Stimulated activated CD8-positive, alpha-beta memory T cell treated with anti-CD3 and anti-CD28 coated beads, Interleukin-4, amount 100 ng/mL, for 24 hours (primary cell): ENCODE data around the gene TSPAN13.

Experiments used
- DNase-seq: peaks from one replicate; pipeline ENCODE4 v3.0.0-alpha.2; 2020; ENCODE audit warnings: low read depth

The TSPAN13 gene

DNA sequence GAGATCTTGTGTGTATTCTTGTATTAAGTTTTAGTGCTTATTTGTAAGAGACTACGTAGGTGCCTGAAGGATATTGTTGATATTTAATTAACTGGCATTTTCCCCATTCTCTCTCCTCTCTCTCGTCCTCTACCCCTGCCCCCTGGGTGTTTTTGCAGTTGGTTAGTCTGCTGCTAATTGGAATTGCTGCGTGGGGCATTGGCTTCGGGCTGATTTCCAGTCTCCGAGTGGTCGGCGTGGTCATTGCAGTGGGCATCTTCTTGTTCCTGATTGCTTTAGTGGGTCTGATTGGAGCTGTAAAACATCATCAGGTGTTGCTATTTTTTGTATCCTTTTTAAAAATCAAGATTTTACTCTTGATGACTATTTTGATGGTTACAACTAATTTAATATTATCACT, 22.5 kb downstream of the TSPAN13 start:
- DNase-seq: no peak

DNA sequence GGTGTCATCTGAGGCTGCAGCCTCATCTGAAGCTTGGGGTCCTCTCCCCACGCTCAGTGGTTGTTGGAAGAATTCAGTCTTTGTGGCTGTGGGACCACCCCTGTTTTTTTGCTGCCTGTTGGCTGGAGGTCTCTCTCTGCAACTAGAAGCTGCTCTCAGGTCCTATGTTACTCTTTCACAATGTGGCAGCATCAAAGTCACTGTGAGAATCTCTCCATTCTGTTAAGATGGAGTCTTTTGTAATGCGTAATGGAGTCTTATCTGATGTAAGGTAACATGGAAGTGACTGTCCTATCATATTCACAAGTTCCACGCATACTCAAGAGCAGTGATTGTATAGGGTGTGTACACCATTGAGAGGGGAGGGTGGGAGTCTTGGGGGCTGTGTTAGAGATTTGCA, 24.9 kb downstream of the TSPAN13 start:
- DNase-seq: no peak

DNA sequence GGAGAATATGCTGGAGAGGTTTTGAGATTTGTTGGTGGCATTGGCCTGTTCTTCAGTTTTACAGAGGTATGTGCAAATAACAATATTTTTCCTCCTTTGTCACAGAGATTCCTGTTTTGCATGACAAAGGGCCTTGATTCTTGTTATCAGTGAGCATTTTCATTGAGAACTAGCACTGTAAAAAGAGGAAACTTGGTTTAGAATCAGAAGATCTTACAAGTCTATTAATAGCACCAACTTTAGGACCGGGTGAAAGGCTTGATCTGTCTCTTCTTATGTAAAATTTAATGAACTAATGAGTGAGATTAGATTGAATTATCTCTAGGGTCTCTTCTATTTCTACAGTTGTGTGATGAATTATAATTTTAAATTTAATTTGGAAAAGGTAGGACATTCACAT, 25.5 kb downstream of the TSPAN13 start:
- DNase-seq: no peak

DNA sequence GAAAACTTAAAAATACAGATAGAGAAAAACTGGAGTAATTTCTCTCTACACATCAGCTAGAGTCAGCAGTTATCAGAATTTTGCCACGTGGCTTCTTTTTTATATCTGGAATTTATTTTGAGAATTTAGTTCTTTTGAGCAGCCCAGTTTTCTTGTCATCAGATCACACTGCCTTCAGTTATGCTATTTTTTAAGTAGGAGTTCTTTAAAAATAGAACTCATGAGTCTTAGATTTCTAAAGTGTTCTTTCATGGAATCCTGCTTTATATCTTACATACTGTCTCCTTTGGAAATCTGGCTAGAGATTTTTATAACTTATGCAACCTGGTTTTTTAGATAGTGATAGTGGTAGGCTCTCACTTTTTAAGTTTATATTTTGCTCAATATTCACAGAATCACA, 27.0 kb downstream of the TSPAN13 start:
- no peak for DNase-seq

DNA sequence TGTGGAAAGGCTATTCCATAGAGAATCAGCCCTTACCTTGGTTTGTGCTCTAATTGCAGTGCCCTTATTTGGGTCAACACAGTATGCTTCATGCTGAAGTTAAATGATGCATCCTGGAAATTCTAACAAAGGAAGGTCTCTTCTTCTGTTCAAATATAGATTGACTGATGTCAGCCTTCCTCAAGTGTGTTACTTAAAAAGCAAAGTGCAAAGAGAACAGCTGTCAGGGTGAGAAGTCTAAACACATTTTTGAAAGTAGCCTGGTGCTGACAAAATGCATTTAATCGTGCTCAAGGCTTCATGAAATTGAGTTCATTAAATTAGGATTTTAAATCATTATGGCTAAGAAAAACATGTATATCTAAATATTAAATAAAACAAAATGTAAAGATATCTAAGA, 31.8 kb downstream of the TSPAN13 start:
- DNase-seq: no peak

DNA sequence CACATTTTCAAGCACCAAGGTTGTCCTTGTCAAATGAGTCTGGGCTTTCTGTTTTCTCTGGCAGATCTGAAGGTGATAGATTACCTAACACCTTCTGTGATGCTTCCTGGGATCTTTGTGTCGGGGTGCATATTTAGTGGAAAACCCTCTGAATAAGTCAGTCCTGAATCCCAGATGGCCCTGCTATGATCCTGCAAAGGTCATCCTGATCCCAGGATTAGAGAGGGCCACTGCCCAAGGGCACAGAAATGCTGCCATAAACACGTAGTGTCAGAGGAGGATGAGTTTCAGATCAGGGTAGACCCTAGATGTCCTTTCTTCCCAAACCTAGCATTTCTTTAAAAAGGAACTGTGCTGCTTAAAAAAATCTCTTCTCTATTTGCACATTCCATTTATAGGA, 32.3 kb downstream of the TSPAN13 start:
- no peak for DNase-seq

DNA sequence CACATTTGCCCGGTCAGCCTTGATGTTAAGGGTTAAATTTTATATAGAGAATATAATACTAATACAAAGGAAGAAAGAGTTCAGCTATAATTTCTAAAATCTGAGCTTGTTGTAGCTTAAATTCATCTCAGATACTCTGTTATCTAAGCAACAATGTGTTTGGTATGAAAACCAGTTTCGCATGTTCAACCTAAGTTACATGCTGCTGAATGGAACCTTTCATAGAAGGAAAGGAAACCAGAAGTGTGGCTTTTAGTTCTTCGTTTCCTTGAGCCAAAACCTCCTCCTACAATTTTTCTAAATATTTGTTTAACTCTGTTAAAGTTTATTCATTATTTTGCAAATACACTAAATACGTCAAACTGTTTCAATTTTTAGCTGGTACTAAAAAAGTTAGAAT, 32.7 kb downstream of the TSPAN13 start:
- DNase-seq: no peak

DNA sequence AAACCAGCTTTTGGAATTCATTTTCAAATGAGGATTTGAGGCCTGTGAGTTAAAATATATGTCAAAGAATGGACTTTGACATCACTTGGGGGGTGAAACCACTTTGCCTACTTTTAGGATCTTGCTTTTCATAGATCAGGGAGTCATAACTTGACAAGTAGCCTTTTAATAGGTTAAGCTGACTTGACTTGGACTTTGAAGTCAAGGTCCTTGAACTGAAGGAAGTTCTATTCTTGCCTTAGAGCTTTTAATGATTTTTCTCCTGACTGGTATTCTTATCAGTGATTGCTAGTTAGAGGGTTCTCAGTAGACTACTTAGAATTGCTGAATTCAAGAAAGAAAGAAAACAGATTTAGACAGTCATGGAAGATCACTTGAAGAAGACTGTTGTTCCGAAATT, 33.6 kb downstream of the TSPAN13 start:
- DNase-seq: no peak

DNA sequence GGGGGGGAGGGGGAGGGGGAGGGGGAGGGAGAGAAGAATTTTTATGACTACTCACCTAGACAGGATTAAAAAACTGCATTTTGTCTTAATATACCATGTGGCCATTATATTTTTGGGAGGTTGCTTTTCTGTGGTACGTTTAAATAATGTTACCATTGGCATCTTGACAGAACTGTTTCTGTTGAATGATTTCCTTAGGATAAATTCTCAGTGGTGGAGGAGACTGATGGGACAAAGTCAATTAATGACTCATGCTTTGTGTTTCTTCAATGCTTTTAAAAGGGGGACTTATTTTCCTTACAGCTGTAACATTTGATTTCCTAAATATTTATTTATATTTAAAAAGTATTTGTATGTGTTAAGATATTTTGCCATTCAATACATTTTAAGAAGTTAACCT, 37.5 kb downstream of the TSPAN13 start:
- no peak for DNase-seq

DNA sequence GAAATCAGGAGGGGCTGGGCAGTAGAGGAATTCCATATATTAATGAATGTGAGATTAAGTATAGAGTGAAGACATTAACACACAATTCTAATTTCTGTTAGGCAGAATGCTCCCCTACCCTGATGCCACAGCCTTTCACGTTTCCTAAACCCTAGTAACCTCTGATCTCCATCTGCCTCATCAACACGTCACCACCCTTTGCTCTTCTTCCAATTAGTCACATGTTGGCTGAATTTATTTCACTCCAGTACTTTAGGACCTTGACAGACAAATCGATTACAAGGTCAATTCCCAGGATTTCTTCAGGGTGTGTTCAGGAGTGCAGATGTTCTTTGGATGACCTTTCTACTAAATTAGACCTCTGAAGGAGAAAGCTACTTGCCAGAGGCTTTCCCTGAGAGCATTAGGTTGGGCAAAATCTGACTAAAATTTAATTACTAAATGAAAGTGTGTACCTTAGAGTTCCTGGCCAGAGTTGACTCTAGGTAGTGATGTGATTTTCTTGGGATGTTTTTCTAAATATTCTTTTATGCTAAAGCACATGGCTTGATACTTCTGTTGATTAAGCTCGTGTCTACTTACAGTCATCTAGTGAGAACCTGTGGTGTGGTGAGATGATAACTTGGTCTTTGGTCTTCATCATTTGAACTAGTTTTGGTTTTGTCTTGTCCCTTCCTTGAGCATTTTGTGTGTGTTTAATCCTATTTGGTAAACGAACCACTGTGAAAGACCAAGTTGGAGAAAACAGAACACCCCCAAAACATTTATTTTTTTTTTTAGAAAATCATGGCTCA, 38.5 kb downstream of the TSPAN13 start:
- no peak for DNase-seq

DNA sequence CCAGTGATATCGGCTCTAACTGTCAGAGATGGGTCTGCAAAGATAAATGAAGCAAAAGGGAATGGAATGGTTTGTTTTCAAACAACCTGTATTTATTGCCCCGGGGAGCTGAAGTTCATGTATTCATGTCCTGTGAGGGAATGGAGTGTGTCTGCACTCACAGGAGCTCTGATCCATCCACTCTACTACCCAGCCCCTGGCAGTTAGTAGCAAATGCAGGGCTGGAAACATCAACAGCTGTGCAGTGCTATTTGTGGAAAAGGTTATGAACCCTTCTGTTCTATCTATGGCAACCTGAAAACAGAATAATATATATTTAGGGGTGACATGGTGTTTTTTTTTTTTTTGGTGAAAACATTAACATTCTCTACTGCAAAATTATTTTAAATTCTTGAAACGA, 41.4 kb downstream of the TSPAN13 start:
- DNase-seq: no peak

DNA sequence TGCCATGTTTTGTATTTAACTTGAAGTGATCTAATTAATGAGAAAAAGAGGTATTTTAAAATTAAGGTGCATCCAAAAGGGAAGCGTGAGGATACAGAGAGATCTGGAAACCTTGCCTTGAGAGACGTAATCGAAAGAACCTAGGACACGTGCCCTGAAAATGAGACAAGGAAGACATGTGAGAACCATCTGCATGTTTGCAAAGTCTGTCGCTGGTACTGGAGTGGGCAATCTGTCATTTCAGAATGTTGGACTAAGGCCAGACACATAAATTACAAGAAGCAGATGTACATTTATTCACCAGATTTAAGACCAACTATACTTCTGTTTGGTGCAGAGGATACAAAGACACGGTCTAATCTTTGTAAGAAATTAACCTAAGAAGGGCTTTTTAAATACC, 42.1 kb downstream of the TSPAN13 start:
- no peak for DNase-seq

DNA sequence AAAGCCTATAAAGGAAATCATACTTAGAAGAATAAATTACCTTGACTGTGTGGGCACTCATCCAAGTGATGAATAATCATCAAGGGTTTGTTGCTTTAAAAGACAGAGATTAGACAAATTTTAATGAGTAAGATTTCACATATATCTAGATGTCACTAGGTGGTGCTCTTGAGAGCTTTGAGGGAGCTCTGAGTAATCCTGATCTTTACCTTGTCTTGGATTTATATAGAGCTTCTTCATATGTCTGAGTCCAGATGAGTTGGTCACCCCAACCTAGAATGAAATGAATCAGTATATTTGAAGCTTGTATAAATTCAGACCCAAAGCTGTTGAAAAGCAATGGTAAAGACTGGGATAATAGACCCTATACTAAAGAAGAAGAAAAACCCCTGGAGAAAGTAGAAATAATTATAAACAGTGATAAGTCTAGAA, 47.6 kb downstream of the TSPAN13 start:
- no peak for DNase-seq

DNA sequence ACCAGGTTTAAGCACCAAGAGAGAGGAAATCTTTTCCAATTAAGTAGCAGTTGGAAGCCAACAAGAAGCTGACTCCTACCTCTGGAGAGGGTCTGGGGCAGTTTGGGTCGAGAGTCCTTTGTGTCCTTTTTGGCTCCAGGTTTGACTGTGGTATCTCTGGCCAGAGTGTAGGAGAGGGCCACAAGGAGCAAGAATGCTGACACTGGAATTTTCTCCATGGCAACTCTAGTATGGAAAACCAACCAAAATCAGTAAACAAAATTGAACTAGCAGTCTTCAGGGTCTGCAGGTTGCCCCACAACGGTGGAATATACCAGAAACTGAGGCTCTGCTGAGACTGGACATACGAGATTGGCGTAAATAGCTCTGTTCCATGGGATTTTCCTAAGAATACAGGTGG, 48.0 kb downstream of the TSPAN13 start:
- DNase-seq: no peak

DNA sequence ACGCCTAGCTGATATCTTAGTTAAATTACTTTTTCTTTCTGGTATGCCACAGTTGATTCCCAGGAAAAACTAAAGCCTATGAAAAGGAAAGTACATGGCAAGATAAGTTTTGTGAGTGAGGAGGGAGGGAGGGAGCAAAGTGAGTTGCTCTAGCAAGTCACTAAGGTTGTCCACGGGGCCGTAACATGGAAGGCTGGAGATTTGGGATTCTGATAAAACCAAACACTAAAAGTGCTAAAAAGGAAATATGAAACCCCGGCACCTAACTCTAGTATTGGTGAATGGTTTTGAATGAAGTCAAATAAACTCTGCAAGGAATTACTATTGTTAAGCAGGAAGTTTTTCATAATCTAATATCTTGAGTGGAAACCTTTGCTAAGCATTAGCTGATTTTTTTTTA, 49.6 kb downstream of the TSPAN13 start:
- no peak for DNase-seq

DNA sequence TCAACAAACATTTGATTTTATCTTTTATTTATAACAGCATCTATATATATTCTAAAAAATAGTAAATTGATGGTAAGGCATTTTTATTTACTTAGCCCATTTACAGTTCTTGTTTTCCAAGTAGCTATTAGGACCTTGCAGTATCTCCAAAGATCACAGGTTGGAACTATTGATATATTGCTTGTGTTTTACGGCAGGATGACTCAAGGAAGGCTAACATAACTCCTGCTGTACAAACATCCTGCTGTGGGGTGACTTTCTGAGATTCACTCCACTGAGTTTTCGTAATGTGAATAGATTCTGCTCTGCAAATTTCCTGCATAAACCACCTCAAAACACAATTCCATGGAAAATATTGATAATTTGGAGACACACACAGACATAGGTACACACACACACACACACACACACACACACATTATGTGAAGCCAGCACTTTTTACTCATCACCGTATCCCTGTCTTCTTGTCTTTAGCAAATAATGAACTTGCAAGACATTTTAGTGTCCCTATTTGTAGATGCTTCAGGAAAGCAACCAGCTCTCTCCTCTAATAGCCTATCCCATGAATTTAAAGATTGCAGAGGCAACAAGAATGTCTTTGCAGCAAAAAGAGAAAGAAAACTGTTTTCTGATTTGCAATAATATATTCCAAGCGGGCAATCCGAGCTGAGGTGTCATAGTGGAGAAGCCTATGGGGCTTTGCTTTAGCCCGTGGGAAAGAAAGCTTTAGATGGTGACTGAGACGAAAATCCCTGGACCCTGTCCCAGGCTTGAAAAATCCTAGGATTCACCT, 50.5 kb downstream of the TSPAN13 start:
- DNase-seq: no peak

DNA sequence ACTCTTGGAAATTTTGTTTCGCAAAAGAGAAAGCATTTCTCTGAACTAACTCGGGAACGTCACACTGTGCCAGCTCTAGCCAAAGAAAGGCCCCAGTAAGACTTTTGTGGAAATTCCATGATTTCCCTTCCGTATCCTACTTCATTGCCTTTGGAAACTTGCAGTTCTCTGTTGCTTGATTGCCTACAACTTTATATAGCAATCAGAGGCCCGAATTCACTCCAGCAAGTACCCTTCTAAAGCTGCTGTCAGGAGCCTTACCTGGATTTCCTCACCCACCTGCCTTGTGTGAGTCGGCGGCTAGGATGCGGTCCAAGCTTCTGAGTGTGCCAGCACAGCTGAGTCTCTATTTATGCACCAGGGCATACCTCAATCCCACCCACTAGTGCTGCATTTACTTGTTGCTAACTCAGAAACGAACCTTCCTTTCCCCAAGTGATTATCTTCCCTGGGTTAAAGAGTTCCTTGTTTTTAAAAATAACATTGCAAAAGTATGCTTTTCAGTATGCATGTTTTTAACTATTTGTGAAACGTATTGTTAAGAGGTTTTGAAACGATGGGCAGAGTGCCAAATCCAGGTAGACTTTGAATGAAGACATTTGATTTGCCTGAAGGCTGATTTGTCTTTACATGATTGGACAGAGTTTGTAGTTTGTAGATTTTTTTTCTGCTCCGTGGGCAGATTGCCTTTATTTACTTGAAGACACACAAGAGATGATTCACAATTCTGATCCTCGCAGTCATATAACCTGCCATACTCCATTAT, 51.3 kb downstream of the TSPAN13 start, which contains the start of gene AGR2:
Gene AGR2 (minus strand): TSS at position 326 of the 766 bp plus-strand sequence. CDS start 3,203 bp downstream, outside the sequence.
- DNase-seq: no peak

DNA sequence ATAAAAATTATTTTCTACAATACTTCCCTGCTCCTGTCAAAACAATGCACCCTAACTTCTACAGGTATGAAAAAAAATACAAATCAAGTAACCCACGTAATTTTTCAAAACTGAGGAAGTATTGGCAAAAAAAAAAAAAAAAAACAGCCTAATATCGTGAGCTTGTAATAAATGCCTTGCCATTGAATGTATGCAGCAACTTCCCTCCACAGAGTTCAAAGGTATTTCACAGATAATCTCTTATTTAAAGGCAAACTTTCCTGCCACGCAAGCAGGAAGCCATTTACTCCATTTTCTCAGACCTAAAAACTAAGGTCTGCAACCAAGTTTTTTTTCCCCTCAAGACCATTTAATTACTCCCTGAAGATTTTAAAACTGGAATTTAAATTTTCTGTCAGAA, 51.9 kb downstream of the TSPAN13 start:
- no peak for DNase-seq

DNA sequence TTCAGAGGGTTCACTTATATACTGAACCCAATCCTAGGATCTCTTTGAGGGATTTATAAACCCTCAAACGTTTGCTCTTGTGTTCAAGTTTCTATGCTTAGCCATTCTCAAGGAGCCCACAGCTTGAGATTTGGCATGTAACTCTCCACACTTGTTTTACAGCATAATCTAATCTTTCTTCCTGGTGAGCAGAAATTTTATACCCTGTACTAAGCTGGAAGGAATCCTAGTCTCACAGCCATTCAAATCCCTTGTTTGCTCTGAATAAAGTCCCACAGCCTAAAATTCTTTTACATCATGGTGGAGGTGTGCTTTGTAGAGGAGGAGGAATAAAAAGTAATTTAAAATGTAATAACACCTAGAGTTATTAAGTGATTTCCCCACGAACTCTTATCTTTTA, 56.6 kb downstream of the TSPAN13 start:
- DNase-seq: no peak

DNA sequence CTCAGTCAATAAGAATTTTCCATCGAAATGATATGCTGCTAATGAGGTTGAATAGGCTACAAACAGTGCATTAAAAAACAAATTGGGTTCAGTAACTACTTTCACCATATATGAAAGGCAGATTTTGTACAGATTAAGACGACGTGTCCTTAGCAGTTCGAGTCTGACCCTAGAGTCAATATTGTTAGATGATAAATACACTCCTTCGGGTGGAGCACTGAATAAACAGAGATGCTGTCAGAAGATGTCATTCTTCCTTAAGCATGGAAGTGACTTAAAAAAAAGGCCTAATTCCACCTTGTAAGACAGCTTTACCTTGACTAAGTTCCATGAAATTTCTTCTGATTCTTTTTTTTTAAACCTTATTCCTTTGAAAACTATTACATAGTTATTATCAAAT, 57.0 kb downstream of the TSPAN13 start:
- no peak for DNase-seq

DNA sequence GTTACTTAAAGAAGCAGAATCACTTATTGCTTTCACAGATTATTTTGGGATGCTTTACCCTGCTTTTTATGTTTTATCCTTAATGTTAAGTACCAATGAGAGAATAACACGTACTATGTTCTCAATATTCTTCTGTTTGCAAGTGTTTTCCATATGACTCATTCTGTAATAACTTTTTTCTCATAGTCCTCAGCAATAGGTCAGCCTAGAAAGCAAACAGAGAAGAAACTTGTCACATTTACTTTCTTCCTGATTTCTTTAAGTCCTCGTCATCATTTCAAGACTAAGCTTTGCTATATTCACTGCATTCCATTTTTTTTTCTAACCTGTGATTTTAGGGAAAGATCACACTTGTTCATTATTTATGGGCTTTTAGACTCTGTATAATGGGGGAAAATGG, 58.0 kb downstream of the TSPAN13 start:
- DNase-seq: no peak

DNA sequence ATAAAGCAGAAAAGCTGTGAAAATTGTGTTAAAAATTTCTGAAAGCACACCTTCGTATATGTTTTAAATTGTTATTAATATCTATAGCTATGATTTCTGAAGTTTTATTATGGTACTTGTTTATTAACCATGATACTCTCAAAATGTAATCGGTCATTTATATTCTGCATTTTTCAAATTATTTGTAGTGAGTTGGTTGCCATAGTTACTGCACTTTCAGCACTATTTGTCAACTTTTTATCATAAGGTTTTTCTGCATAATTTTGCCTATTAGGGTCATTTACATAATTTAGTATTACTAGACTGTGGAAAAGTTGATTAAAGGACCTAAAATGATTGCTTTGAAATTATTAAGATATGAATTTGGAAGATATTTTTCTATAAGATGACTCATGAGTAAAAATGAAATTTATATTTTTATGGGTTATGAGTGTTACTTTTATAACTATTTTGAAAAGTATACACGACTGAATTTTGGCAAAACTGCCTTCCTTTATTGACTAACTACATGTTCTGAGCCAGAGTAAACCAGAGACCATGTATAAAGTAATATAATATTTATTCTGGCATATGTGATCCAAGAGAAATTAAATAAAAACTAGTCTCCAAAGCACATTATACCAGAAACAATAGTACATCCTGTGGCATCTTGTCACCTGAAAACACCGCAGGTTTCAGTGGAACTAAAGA, 59.1 kb downstream of the TSPAN13 start:
- no peak for DNase-seq
